Measurements from ENCODE around the gene TAF1B.

The TAF1B gene

DNA sequence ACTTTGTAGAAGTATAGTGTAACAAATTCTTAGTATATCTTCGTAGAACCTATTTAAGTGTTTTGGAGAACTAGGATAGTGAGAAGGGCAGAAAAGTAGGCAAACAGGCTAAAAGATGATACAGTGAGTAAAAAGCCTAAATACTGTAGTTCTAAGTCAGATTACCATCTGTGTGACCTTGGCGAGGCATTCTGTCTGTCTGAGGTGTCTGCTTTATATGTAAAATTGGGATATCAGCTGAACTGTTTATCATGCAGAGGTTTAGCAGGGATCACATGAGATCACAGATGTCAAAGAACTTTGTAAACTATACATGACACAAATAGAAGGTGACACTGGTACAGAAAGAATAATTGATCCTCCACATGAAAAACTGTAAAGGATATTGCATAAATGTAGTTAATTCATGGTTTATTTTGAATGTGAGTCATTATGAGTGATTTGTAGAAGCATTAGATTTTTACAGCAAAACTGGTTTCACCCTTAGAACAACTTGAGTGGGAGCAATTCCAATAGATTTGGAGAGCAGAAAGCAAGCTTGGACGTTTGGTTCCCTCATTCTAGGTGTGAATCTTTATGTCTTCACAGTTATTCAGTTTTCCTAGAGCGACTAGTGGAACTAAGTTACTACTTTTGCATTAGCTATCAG lies 41.9 kb downstream of the TAF1B start:
- TF ChIP-seq, protein P1, sequence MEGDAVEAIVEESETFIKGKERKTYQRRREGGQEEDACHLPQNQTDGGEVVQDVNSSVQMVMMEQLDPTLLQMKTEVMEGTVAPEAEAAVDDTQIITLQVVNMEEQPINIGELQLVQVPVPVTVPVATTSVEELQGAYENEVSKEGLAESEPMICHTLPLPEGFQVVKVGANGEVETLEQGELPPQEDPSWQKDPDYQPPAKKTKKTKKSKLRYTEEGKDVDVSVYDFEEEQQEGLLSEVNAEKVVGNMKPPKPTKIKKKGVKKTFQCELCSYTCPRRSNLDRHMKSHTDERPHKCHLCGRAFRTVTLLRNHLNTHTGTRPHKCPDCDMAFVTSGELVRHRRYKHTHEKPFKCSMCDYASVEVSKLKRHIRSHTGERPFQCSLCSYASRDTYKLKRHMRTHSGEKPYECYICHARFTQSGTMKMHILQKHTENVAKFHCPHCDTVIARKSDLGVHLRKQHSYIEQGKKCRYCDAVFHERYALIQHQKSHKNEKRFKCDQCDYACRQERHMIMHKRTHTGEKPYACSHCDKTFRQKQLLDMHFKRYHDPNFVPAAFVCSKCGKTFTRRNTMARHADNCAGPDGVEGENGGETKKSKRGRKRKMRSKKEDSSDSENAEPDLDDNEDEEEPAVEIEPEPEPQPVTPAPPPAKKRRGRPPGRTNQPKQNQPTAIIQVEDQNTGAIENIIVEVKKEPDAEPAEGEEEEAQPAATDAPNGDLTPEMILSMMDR (IDR thresholded peaks at IDR 0.05), result no peak

DNA sequence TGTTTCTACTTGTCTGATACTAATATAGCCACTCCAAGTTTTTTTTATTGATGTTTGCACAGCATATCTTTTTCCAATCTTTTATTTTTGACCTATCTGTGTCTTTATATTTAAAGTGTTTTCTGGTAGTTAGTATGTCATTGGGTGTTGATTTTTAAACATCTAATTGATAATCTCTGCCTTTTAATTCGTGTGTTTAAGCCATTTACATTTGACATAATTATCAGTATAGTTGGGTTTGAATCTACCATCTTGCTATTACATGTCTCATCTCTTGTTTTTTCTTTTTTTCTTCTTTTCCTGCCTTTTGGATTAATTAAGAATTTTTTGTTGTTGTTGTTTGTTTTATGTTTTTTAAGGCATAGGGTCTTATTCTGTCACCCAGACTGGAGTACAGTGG lies 44.2 kb downstream of the TAF1B start:
- TF ChIP-seq, protein P1 (IDR thresholded peaks at IDR 0.05), result no peak

GRCh38 chr2:9889812-9890261 lies 46.6 kb downstream of the TAF1B start:
- TF ChIP-seq, protein P1 (IDR thresholded peaks at IDR 0.05), result no peak

GRCh38 chr2:9892236-9892635 lies 49.0 kb downstream of the TAF1B start:
- TF ChIP-seq, protein P1 (IDR thresholded peaks at IDR 0.05), result no peak

- TF ChIP-seq, protein P1 (IDR thresholded peaks at IDR 0.05), result no peak
Observed at GRCh38 chr2:9895669-9896590, 52.7 kb downstream of the TAF1B start.

GRCh38 chr2:9897331-9897737 lies 54.1 kb downstream of the TAF1B start:
- TF ChIP-seq, protein P1 (IDR thresholded peaks at IDR 0.05), result no peak

DNA sequence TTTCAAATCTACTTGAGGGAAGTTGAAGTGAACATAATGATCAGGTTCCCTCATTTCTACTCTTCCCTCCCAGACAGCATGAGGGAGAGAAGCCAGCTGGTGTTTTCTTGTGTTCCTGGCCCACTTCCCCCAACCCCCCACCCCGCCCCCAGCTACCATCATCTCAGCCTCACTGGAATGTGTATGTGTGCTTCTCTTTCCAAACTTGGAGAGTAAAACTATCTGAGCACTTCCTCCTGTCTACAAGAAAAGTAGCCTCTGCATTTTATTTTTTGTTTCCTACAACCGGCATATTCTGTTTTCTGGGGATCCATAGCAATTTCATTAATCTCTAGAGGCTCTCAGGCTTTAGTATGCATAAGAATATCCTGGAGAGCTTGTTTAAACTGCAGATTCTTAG lies 54.6 kb downstream of the TAF1B start:
- TF ChIP-seq, protein P1 (IDR thresholded peaks at IDR 0.05), result no peak
